GM21717 (cell line): ENCODE data around the gene SNAP25.

ENCODE experiments used
- ATAC-seq: cut with Tn5 transposase; IDR thresholded peaks from one replicate; pipeline ENCODE4 v1.9.1; 2021; ENCODE audit warnings: mild to moderate bottlenecking, moderate library complexity; ENCODE audit not compliant: unreplicated experiment

SNAP25 gene

DNA sequence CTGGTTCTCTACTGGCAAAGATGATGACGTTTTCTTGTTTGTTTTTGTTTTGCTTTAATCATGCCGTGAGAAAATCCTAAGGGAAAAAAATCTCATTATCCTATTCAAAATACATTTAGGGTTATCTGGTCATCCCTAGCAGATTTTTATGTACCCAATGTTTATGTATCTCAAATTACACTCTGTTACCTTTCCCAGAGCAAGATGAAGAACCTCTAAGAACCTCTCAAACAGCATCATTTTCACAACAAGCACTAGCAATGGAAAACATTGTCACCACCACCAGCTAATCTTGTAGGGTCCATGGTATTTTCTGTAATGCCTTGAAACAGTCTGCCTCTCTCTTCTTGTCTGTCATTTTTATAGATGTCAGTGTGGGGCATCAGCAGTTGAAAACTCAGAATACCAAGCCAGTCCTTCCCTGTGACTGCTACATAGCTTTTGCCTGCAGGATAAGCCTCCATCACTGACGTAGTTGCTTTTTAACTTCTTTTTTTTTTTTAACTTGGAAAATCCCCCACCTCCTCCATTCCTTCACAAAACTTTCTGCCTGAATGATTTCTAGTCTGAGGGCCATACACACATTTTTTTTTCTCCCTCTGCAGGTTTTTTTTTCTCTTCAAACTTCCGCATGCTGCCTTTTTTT, 2.4 kb upstream of the SNAP25 start:
- ATAC-seq = no peak

DNA sequence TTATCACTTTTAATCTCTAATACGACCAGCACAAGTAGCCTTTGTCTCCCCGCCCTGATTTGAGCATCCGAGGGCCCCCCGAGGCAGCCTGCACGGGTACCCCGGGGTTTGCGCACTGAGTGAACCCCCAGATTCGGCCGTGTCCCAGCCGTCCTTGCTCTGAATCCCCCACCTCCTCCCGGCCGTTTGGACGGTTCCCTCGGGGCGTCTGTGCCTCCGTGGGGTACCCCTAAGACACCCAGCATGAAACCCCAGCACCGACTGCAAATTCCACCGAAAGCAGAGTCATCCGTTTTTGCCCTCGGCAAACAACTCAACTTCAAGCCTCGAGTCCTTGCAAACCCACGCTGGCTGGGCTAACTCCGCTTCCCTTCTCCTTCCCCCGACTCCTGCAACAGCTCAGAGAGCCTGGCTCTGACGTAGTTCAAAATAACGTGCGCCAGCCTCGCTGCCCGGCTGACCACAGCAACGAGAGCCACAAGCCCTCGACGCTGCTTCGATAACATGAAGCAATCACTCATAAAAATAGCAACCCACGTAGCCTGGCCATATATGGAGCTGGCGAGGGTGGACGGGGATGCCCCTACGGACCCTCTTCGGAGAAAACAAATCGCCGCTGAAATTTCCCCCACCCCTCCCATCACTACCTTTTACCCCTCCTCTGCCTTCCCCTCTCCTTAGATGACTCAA, 764 bp upstream of the SNAP25 start:
- no peak for ATAC-seq

DNA sequence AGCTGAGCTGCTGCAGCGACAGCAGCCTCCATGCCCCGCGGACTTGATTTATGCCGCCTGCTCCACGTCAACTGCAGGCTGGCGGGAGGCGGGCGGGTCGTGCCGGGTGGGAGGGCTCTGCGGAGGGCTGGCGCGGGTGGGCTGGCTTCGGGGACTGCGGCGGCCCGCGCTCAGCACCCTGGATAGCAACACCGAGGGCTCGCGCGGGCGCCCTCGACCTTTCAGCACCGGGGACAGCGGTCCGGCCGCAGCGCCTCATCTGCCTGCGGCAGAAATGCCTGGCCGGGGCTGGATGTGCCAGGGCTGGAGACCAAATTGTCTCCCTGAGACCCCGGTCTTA, 792 bp downstream of the SNAP25 start:
- ATAC-seq = no peak

DNA sequence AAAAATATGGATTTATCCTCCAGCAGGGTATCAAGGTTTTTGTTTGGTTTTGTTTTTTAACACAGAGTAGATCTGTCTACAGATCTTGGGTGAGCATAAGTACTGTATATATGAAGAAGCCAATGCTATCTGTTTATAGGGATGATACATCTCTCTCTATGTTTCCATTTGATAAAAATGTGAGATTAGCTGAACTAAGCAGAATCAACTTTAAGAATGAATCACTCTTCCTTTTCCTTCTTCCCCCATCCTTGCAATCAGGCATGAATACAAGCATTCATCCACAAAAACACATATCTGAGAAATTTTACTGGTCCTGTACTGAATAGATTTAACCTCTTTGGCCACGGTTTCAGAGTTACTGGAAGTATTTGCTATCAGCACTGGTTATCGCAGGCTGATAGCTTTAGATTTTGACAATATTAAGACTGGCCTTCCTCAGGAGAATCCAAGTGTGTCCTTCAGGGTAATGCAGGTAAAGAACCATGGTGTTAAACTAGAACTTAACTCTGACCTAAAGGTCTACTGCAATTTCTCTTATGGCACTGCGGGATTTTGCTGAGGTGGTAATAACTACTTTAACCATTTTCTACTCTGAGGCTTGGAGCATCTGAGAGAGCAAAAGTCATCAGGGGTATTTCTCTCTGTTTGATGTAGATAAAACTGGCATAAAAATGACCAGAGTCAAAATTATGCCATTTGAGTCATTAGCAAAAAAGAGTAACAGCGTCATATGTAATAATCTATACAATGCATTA, 1.5 kb downstream of the SNAP25 start:
- no peak for ATAC-seq

DNA sequence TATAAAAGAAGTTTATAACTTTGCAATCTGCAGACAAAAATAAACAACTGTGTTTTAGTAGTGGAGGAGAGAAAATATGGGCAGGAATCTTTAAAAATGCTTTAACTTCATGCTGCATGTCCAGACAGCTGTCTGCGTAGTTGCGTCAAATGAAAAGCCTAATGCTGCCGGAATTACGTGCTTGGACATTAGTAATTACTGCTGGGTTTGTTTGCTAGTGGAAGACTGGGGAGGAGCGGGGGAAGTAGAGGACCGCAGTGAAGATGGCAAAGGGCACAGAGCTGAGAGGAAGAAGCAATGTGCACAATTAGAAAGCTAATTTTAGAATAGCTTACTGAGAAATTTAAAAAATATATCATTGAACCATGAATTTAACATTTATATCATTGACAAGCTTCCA, 2.4 kb downstream of the SNAP25 start:
- ATAC-seq = no peak

DNA sequence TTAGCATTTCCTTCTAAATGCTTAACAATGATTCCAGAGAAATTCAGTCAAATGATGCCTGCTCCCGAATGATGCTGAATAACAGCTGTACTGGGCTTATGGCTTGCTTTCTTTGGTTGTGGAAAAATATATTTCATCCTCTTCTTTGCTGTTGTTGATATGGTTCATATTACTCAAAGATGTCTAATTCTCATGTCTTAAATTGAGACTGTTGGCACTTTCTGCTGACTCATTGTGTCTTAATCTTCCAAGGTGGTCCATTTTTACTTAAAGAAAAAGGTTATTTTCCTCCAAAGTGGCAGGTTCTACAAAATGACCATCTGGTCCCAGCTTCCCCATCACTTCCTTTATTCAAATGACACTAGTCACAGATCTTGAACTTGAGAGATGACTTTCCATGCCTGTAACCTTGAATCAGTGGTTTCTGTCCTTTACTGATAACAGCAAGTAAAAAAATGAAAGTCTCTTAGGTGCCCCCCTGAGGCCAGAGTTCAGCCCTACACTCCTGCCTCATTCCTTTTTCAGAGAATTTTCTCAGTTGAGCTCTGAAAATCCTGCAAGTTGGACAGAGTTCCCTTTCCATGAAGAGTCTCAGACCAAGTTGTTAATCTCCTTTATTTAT, 6.9 kb downstream of the SNAP25 start:
- no peak for ATAC-seq

DNA sequence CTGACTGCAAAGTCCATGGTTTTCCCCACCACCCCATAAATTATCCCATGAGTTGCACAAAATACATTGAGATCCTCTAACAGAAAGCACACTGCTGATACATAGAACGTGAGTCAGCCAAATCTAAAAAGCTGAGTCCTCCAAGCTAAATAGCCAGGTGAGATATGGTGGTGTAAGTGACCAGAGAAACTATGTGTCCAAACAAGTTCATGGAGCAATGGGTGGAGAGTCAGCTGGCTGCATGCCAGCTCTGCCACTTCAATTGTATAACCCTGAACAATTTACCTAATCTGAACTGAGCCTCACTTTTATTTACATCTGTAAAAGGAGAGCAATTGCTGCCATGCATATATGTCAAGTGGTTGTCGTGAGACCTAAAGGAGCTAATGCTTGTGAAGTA, 9.7 kb downstream of the SNAP25 start:
- ATAC-seq = no peak

DNA sequence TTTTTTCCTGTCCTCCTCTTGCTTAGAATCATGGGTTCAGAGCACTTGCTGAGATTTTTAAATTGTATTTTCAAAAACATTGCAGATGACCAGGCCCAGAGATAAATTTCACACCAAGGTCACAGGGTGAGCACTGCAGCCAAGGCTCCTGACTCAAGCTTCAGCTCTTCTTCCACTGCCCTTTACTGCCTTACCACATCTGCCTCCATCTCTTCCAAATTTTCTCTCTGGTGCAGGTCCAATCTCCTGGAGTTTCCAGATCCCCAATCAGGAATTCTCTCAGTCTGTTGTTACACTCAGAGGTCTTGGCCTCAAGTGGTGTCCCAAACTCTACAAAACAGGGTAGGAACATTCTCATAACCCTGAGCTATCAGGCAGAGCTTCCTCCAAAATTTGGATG, 12.7 kb downstream of the SNAP25 start:
- ATAC-seq = no peak

DNA sequence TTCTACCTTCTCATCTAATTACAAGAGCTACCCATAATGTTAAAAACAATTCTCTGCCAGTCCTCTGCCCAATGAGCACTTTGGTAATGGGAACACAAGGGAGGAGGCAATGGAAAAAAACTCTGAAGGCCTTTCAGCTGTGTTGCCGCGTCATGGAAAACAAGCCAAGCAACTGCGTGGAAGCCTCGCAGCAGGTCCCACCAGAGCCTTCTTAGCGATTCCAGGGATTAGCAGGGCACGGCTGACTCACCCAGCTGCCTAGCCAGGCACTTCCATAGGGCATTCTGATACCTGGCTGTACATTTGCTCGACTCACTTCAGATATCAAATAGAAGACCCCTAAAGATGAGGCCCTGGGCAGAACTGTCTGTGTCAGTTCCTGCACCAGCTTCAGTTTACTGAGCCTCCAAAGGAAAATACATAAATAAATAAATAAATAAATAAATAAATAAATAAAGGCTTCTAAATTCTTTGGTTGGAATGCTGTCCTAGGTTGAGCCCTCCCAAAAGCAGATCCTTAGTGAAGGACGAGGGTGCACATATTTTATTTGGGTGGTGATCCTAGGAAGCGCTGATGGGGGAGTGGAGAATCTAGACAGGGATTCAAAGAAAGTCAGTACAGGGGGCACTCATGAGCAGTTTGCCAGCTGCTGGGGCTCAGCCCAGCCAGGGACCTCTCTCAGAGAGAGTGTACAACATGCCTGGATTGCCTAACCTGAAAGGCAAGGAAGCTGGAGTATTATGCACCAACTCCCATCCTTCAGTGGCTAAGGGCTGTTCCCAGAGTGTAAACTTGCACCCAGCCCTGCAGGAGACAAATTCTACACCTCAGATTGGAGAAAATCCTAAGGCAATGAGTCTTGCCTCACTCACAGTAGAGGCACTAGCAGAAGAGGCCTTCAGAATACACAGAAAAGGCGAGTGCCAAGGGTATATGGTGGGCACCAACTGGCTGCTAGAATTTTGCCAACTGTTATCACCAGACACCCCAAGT, 18.2 kb downstream of the SNAP25 start:
- no peak for ATAC-seq

DNA sequence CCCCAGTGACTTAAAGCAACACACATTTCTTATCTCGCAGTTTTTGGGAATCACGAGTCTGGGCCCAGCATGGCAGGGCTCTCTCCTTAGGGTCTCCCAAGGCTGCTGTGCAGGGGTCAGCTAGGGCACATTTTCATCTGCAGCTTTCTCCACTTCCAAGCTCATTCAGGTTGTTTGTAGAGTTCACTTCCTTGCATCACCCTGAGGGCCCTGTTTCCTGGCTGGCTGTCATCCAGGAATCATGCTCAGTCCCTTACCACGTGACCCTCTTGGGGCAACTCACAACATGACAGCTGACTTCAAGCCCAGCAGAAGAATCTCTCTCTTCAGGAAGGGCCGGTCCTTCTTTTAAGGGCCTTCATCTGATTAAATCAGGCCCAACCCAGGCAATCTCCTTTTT, 21.3 kb downstream of the SNAP25 start:
- no peak for ATAC-seq

DNA sequence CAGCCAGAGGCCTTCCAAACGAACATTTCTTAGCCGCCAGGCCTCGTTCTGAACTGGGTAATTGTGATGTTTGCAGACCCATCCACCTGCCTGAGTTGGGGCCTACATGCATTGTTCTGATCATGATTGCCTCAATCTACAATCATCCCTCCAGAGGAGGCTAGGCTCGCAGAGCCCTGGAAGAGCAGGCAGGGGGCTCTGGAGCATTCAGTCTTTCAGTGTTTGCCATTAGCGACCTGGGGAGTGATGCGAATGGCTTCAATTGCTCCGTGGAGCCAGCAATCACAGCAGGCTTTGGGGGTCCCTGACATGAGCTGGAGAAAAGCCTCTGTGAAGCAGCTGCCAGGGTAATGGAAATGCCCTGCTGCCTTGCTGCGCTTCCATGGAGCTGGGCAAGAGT, 22.0 kb downstream of the SNAP25 start:
- ATAC-seq = no peak

DNA sequence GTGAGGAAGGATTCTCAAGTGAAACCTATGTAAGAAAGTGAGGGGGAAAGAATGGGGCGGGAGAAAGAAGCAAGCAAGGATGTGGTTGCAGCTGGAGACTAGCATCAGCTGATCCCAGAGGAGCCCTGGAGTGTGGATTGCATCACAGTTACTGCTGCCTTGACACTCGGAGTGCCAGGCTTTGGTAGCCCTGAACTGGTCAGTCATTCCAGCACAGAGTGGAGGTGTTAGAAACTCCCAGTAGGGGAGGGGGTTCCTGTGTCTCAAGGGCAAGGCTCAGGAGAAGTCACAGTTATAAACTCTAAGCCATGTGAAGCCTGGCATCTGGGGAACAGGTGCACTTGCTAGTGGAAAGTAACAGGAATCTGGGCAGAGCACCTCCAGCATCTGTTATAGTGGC, 23.5 kb downstream of the SNAP25 start:
- no peak for ATAC-seq

DNA sequence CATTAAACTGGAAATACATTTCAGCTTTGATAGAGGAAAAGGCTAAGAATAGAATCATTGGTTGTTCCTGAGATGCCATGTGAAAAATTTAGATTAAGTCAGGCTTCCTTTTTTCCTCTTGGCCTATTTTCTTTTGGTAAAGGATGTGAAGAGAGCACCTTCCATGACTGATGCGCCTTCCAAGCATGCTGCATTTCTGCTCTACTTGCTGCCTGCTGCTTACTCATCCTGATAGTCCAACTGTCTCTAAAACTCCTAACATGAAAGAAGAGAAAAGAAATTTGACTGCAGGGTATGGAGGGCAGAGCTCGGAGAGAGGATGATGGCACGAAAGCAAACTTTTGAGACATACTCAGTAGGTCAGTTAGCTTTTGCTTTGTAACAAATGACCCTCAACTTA, 28.8 kb downstream of the SNAP25 start:
- ATAC-seq = no peak

DNA sequence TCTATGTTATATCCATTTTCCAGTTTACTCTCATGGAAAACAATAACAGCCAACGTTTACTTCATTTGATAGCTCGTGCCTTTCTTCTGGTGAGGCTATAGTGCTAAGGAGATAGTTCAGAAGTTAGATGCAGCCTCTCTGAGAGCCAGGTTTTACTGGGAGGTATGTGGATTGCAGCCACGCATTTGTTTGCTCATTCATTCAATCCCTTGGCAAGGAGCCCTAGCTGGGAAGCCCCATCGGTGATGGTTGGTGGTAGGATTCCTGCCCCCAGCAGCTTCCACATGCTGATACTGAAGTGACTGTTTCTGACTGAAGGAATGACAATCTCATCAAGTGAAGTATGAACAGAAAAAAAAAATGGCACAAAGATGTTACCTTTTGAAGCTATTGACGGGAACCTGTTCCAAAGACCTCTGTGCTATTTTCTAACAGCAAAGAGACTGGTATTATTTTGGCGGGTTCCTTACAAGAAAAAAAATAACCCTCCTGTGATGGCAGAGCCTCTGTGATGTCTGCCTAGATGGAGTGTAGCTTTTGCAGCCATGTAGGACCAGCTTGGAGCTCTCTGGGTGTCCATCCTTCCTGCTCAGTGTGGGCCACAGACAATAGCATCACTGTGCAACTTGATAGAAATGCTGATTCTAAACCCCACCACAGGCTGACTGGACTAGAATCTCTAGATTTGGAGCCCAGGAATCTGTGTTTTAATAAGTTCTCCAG, 30.6 kb downstream of the SNAP25 start:
- no peak for ATAC-seq

DNA sequence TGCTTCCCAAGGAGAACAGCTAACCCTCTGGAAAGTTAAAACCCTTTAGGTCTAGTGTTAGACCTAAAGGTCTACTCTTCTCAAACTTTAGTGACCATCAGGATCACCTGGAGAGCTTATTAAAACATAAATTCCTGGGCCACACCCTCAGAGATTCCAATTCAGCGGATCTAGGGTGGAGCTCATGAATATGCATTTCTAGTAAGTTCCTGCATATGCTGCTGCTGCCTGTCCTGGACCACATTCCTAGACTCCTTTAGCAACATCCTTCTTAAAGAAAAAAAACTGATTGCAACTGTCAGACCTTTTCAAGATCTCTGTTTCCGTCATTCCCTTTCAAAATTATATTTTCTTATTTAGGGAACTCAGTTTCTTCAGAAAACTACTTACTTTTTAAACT, 31.2 kb downstream of the SNAP25 start:
- ATAC-seq = no peak

DNA sequence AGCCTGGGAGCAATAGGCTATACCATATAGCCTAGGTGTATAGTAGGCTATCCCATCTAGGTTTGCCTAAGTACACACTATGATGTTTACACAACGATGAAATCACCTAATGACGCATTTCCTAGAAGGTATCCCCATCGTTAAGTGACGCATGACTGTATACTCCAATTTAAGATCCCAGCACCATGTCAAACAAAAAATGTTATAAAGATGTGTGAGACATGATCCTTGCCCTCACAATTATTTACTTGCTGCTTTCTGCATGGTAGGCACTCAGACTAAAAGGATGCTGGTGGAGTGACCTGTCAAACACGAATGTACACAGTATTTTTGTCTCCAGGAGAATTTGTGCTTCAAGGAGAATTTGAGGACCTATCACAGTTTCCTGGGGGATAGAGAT, 32.3 kb downstream of the SNAP25 start:
- no peak for ATAC-seq

DNA sequence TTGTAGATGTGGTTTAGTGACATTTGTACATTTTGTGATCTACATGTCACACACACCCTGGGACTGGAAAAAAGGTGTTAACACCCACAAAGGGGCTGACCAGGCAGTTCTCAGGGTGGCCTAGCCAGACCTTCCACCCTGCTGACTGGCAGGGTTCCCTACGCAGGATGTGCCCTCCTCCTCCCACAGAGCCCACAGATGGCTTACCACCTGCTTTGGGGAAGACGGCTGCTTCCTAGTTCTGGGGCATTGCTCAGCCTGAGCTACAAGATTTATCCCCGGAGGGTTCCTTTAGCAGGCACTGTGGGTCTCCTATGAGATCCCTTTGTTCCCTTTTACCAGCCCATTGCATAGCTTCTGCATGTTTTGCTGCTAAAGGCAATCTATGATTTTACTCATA, 35.1 kb downstream of the SNAP25 start:
- no peak for ATAC-seq

DNA sequence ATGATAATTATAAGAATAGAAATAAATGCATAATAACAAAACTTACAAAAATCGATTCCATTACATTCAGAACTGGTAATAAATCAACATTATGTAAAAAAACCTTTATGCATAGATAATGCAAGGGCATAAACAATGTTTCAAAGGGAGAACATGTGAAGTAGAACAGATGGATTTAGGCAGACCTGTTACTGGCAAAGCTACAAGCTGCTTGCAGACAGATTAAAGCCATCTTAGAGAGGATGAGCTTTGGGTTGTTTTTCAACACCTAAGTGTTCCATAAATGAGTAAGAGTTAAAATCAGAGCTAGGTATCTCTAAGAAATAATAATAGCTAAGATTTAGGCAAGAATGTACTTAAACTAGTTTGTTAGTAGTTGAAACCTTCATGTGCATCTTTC, 37.2 kb downstream of the SNAP25 start:
- no peak for ATAC-seq

DNA sequence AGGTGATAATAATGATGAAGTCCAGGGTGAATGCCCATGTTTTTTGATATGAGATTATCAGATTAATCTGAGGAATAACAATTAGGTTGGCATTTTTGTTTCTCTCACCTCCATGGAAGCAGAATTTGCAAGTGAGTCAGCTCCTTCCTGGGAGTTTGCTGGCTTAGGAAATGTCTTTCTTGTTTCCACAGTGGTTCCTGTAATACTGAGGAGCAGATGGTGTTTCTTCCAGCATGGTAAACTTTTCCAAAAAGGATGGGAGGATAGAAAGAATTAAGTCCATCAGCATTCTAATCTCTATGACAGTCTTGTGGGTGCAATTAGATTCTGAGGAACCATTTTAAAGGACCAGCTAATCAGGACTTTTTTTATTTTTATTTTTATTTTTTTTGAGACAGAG, 40.5 kb downstream of the SNAP25 start:
- ATAC-seq = no peak

DNA sequence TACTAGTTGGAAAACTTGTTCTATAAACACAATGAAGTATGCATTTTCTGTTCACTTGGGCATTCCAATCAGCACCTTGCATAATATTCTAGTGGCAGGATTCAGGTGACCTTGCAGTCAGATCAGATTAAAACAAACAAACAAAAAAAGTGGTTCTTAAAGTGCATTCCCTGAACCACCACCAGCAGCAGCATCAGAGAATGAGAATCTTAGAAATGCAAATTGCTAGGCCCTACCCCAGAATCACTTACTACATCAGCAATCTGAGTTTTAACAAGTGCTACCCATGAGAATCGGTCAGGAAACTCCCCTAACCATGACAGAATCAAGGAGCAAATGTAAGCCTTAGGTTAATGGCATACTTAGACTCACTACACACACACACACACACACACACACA, 41.7 kb downstream of the SNAP25 start:
- no peak for ATAC-seq
